ENCODE results near the gene COX7A2L. TPM values are rescaled to one million over a fixed set of nuclear protein-coding genes. Genes with fewer than 3 reads are reported as not detected.
"Not testable (repeated sequence)": the region's sequence is repeated elsewhere in the genome, so short reads cannot be mapped to it uniquely, and the experiment has no call there.

COX7A2L gene, protein sequence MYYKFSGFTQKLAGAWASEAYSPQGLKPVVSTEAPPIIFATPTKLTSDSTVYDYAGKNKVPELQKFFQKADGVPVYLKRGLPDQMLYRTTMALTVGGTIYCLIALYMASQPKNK
- 80.7 TPM for total RNA-seq
- long read RNA-seq, transcript COX7A2L-201 (3 exons, 1,112 nt), result major isoform, 128 of 132 reads
- long read RNA-seq, partial matches to known transcripts, result 0 of 132 reads
- long read RNA-seq, other reads (novel, unspliced or antisense), result 3 of 132 reads

DNA sequence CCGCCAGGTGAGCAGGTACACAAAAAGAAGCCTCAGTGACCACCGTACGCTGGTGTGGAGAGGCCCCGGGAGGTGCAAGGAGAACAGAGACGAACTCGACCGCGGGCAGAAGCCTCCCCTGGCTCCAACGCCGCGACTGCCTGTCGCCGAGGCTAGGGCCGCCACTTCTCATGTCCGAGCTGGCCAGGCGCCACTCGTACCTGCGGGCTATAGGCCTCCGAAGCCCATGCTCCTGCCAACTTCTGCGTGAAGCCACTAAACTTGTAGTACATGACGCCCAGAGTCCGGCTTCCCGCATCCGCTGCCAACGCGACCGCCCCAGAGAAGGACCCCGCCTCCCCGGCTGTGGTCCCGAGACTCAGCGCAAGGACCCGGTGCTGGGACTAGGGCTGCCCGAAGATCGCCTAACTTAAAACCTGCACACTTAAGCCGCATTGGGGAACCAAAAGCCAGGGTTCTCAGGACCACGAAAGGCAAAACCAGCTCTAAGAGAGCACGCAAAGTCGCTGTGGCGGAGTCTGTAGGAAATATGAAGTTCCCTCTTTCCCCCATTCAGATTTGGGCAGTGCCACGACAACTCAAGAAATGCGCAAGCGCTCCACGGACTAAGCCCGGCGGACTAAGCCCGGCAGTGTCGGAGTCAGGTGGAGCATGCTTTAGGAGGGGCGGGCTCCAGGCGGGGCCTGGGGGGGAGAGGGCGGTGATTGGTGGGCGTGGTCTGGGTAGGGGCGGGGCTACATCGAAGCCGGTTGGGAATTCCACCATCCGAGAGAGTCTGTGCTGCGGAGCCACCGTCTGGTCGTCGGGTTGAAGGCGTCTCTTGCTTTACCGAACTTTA is at the start of gene COX7A2L:
TSS of gene COX7A2L (minus strand) at position 328 of the 838 bp plus-strand sequence. CDS start at position 272, 56 bp downstream.
- H3K36me3 ChIP-seq, result no peaks in the 10 kb centered on the region
- DNase-seq (peak; percentile 98), ATAC-seq (peak; percentile 99)
- peak within 1 kb of the TSS; percentile 96 for H3K27ac ChIP-seq
- TF ChIP-seq, protein P1, sequence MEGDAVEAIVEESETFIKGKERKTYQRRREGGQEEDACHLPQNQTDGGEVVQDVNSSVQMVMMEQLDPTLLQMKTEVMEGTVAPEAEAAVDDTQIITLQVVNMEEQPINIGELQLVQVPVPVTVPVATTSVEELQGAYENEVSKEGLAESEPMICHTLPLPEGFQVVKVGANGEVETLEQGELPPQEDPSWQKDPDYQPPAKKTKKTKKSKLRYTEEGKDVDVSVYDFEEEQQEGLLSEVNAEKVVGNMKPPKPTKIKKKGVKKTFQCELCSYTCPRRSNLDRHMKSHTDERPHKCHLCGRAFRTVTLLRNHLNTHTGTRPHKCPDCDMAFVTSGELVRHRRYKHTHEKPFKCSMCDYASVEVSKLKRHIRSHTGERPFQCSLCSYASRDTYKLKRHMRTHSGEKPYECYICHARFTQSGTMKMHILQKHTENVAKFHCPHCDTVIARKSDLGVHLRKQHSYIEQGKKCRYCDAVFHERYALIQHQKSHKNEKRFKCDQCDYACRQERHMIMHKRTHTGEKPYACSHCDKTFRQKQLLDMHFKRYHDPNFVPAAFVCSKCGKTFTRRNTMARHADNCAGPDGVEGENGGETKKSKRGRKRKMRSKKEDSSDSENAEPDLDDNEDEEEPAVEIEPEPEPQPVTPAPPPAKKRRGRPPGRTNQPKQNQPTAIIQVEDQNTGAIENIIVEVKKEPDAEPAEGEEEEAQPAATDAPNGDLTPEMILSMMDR (IDR thresholded peaks at IDR 0.05), result no peak
- peak within 1 kb of the TSS; percentile 94 for H3K4me3 ChIP-seq
- H3K27me3 ChIP-seq, result no peaks in the 10 kb centered on the region
- H3K9me3 ChIP-seq, result no peaks in the 10 kb centered on the region
- intact Hi-C loops (cut with DNase I), result no loop called here
- H3K4me1 ChIP-seq, result peaks cover 16% of the 10 kb centered on the region

DNA sequence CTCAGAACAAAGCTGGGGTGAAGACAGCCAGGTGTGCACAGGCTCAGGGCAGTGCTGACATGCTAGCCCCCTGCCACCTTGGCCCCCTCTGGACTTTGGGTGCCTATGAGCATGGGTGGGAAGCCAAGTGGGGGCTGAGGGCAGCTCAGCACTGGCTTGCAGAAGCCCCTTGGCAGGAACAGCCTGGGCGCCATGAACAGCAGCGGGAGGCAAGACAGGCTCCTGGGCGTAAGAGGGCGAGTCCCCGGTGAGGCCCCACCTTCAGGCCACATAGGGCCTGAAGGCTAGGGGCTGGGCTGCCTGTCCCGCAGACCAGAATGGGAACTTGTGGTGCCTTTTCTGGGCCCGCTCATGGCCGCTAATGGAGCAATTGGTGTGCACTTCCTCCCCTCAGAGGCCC is 47.0 kb upstream of the COX7A2L start:
- Histone ChIP-seq H3K27ac (no peak overlapping the region), H3K9me3 (no peaks in the 10 kb centered on the region), H3K27me3 (no peaks in the 10 kb centered on the region), H3K36me3 (no peaks in the 10 kb centered on the region), H3K4me1 (no peaks in the 10 kb centered on the region), H3K4me3 (no peak overlapping the region)
- intact Hi-C loops (cut with DNase I), result no loop called here
- TF ChIP-seq, protein P1 (IDR thresholded peaks at IDR 0.05), result no peak
- ATAC-seq (no peak), DNase-seq (no peak)

DNA sequence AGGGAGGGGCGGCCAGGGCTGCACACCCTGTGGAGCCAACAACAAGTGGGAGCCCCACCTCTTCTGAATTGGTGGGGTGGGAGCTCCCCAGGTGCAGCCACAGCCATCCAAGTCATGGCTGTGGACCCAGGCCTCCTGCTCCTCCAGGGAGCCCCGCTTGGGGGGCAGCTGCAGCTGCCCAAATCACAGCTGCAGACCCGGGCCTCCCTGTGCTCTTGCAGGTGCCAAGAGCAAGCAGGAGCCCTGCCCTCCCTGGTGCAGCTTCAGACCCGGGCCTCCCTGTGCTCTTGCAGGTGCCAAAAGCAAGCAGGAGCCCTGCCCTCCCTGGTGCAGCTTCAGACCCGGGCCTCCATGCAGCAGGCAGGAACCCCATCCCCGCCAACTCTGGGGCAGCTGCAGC is 46.5 kb upstream of the COX7A2L start:
- H3K4me1 ChIP-seq, result no peaks in the 10 kb centered on the region
- no peak overlapping the region for H3K4me3 ChIP-seq
- H3K36me3 ChIP-seq, result no peaks in the 10 kb centered on the region
- no peak for DNase-seq
- H3K27me3 ChIP-seq, result no peaks in the 10 kb centered on the region
- no peak for ATAC-seq
- H3K27ac ChIP-seq, result no peak overlapping the region
- H3K9me3 ChIP-seq, result no peaks in the 10 kb centered on the region
- TF ChIP-seq, protein P1 (IDR thresholded peaks at IDR 0.05), result no peak
- intact Hi-C loops (cut with DNase I), result no loop called here

DNA sequence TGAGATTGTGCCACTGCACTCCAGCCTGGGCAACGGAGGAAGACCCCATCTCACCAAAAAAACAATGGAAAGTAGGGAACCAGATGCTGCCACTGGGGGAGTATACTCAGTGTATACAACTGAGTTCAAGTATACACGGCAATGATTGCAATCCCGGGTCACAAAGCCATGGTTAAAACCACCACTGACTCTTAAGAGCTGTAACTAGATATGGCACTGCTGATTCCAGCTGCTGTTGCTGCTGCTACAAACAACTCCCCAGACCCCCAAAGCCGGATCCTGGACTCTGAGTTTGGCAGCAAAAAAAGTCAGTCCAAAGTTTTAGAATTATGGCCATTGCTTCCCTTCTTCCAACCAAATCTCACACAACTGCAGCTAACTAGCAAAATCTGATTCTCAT is 43.7 kb upstream of the COX7A2L start:
- DNase-seq (no peak), ATAC-seq (no peak)
- intact Hi-C loops (cut with DNase I), result no loop called here
- Histone ChIP-seq H3K4me1 (no peaks in the 10 kb centered on the region), H3K27ac (no peak overlapping the region), H3K9me3 (no peaks in the 10 kb centered on the region), H3K27me3 (no peaks in the 10 kb centered on the region), H3K36me3 (no peaks in the 10 kb centered on the region), H3K4me3 (no peak overlapping the region)
- TF ChIP-seq, protein P1 (IDR thresholded peaks at IDR 0.05), result no peak

DNA sequence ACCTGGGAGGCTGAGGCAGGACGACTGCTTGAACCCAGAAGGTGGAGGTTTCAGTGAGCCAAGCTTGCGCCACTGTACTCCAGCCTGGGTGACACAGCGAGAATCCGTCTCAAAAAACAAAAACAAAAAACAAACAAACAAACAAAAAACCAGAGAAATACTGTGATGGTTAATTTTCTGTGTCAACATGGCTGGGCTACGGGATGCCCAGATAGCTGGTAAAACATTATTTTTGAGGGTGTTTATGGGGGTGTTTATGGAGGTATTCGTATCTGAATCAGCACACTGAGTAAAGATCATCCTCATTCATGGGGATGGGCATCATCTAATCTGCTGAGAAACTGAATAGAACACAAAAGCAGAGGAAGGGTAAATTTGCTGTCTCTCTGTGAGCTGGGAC is 40.8 kb upstream of the COX7A2L start:
- DNase-seq (no peak), ATAC-seq (no peak)
- TF ChIP-seq, protein P1 (IDR thresholded peaks at IDR 0.05), result no peak

DNA sequence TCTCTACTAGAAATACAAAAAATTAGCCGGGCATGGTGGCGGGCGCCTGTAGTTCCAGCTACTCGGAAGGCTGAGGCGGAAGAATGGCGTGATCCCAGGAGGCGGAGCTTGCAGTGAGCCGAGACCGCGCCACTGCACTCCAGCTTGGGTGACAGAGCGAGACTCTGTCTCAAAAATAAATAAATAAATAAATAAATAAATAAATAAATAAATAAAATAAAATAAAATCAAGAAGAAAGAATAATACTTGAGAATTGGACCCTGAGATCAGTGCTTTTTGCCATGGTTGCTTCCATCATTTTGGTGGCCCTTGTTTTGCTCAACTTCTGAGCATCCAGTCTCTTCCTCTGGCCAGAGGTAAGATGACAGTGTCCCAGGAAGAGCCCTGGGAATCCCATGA is 37.0 kb upstream of the COX7A2L start:
- not testable (repeated sequence) for H3K27me3 ChIP-seq, ATAC-seq, H3K4me3 ChIP-seq

More for the DNA sequence above, 40.8 kb upstream of the COX7A2L start:
- Histone ChIP-seq H3K9me3 (no peaks in the 10 kb centered on the region), H3K27me3 (no peaks in the 10 kb centered on the region), H3K4me1 (no peaks in the 10 kb centered on the region), H3K36me3 (no peaks in the 10 kb centered on the region), H3K4me3 (no peak overlapping the region), H3K27ac (no peak overlapping the region)
- intact Hi-C loops (cut with DNase I), result no loop called here

DNA sequence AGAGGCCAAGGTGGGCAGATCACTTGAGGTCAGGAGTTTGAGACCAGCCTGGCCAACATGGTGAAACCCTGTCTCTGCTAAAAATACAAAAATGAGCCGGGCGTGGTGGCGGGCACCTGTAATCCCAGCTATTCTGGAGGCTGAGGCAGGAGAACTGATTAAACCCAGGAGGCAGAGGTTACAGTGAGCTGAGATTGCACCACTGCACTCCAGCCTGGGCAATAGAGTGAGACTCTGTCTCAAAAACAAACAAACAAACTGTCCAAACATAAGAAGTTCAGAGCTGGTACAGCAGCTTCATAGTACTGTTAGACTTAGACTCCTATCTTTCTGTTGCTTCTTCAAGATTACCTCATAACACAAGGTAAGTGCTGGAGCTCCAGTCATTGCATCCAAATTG is 32.3 kb upstream of the COX7A2L start:
- ATAC-seq; H3K27ac ChIP-seq; H3K27me3 ChIP-seq; H3K4me1 ChIP-seq; intact Hi-C loops (cut with DNase I); H3K36me3 ChIP-seq; H3K4me3 ChIP-seq; DNase-seq; H3K9me3 ChIP-seq: not testable (repeated sequence)

More for the DNA sequence above, 37.0 kb upstream of the COX7A2L start:
- H3K9me3 ChIP-seq; intact Hi-C loops (cut with DNase I); H3K36me3 ChIP-seq; DNase-seq; H3K4me1 ChIP-seq; H3K27ac ChIP-seq: not testable (repeated sequence)
